GM18517 (cell line): ENCODE results near the gene EXOC4.

Source experiments
- ATAC-seq: cut with Tn5 transposase; IDR thresholded peaks from one replicate; pipeline ENCODE4 v1.9.1; 2021; ENCODE audit warnings: mild to moderate bottlenecking, moderate library complexity; ENCODE audit not compliant: unreplicated experiment

Gene EXOC4

GRCh38 chr7:133741078-133741477, 488.2 kb downstream of the EXOC4 start:
- no peak for ATAC-seq

- ATAC-seq: no peak
Observed at GRCh38 chr7:133741703-133742102, 488.8 kb downstream of the EXOC4 start.

- no peak for ATAC-seq
Observed at GRCh38 chr7:133742709-133743538, 490.0 kb downstream of the EXOC4 start.

- ATAC-seq: no peak
Observed at GRCh38 chr7:133744451-133744850, 491.6 kb downstream of the EXOC4 start.

- no peak for ATAC-seq
Observed at GRCh38 chr7:133746305-133746704, 493.4 kb downstream of the EXOC4 start.

- ATAC-seq: no peak
Observed at GRCh38 chr7:133746847-133747246, 494.0 kb downstream of the EXOC4 start.

- ATAC-seq: no peak
Observed at GRCh38 chr7:133748443-133749407, 495.8 kb downstream of the EXOC4 start.

GRCh38 chr7:133750287-133750686, 497.4 kb downstream of the EXOC4 start:
- ATAC-seq: no peak

- ATAC-seq: no peak
Observed at GRCh38 chr7:133751079-133751478, 498.2 kb downstream of the EXOC4 start.

- no peak for ATAC-seq
Observed at GRCh38 chr7:133753513-133753912, 500.6 kb downstream of the EXOC4 start.

- ATAC-seq: no peak
Observed at GRCh38 chr7:133754708-133755107, 501.8 kb downstream of the EXOC4 start.

GRCh38 chr7:133755901-133756300, 503.0 kb downstream of the EXOC4 start:
- no peak for ATAC-seq

- ATAC-seq: no peak
Observed at GRCh38 chr7:133761443-133761842, 508.6 kb downstream of the EXOC4 start.

- ATAC-seq: no peak
Observed at GRCh38 chr7:133763076-133763640, 510.3 kb downstream of the EXOC4 start.

GRCh38 chr7:133769668-133770067, 516.8 kb downstream of the EXOC4 start:
- no peak for ATAC-seq

- no peak for ATAC-seq
Observed at GRCh38 chr7:133770863-133771492, 518.1 kb downstream of the EXOC4 start.

- no peak for ATAC-seq
Observed at GRCh38 chr7:133771788-133772419, 519.0 kb downstream of the EXOC4 start.

- no peak for ATAC-seq
Observed at GRCh38 chr7:133773601-133774000, 520.7 kb downstream of the EXOC4 start.

- no peak for ATAC-seq
Observed at GRCh38 chr7:133775201-133775600, 522.3 kb downstream of the EXOC4 start.

- no peak for ATAC-seq
Observed at GRCh38 chr7:133776266-133776665, 523.4 kb downstream of the EXOC4 start.
